ENCODE results near the gene FRMD3.
"Not testable (repeated sequence)": the region's sequence is repeated elsewhere in the genome, so short reads cannot be mapped to it uniquely, and the experiment has no call there.

FRMD3 gene

DNA sequence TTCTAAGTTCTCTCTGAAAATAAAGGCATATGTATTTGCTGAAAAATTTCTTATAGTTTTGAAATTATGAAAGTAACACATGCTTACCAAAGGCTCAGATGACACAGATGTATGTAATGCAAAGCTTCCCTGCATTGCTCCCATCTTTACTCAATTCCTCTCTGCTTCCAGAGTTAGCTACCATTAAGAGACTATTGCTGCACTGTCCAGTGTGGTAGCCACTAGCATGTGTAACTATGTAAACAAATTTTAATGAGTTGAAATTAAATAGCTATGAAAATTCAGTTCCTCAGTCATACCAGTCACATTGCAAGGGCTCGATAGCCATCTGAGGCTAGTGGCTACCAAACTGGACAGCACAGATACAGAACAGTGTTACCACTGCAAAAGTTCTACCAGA lies 17.9 kb downstream of the FRMD3 start:
- in situ Hi-C loops (cut with HindIII; ENCODE audit: low sequenced_read_pairs): loop anchor here (25.0 kb wide), 1 partner anchor 183 kb away; no protein-coding TSS in a partner anchor
- TF ChIP-seq, protein P1, sequence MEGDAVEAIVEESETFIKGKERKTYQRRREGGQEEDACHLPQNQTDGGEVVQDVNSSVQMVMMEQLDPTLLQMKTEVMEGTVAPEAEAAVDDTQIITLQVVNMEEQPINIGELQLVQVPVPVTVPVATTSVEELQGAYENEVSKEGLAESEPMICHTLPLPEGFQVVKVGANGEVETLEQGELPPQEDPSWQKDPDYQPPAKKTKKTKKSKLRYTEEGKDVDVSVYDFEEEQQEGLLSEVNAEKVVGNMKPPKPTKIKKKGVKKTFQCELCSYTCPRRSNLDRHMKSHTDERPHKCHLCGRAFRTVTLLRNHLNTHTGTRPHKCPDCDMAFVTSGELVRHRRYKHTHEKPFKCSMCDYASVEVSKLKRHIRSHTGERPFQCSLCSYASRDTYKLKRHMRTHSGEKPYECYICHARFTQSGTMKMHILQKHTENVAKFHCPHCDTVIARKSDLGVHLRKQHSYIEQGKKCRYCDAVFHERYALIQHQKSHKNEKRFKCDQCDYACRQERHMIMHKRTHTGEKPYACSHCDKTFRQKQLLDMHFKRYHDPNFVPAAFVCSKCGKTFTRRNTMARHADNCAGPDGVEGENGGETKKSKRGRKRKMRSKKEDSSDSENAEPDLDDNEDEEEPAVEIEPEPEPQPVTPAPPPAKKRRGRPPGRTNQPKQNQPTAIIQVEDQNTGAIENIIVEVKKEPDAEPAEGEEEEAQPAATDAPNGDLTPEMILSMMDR (IDR thresholded peaks at IDR 0.05; ENCODE audit: low read depth, low read length, missing control alignments): no peak
- no peak for DNase-seq (ENCODE audit: low read depth)
- no peak overlapping the region for H3K4me3 ChIP-seq (ENCODE audit: low read depth, low read length)

DNA sequence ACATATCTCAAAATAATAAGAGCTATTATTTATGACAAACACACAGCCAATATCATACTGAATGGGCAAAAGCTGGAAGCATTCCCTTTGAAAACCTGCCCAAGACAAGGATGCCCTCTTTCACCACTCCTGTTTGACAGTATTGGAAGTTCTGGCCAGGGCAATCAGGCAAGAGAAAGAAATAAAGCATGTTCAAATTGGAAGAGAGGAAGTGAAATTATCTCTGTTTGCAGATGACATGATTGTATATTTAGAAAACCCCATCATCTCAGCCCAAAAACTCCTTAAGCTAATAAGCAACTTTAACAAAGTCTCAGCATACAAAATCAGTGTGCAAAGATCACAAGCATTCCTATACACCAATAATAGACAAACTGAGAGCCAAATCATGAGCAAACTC lies 20.2 kb downstream of the FRMD3 start:
- DNase-seq (ENCODE audit: low read depth); H3K4me3 ChIP-seq (ENCODE audit: low read depth, low read length): not testable (repeated sequence)
- in situ Hi-C loops (cut with HindIII; ENCODE audit: low sequenced_read_pairs): loop anchor here (25.0 kb wide), 1 partner anchor 181 kb away; no protein-coding TSS in a partner anchor

DNA sequence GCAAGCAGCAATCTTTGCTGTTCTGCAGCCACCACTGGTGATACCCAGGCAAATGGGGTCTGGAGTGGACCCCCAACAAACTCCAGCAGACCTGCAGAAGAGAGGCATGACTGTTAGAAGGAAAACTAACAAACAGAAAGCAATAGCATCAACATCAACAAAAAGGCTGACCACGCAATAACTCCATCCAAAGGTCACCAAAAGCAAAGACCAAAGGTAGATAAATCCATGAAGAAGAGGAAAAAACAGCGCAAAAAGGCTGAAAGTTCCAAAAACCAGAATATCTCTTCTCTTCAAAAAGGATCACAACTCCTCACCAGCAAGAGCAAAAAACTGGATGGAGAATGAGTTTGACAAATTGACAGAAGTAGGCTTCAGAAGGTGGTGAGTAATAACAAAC lies 23.4 kb downstream of the FRMD3 start:
- in situ Hi-C loops (cut with HindIII; ENCODE audit: low sequenced_read_pairs): loop anchor here (25.0 kb wide), 1 partner anchor 177 kb away; no protein-coding TSS in a partner anchor
- DNase-seq (ENCODE audit: low read depth): no peak
- TF ChIP-seq, protein P1 (IDR thresholded peaks at IDR 0.05; ENCODE audit: low read depth, low read length, missing control alignments): no peak
- H3K4me3 ChIP-seq (ENCODE audit: low read depth, low read length): no peak overlapping the region

DNA sequence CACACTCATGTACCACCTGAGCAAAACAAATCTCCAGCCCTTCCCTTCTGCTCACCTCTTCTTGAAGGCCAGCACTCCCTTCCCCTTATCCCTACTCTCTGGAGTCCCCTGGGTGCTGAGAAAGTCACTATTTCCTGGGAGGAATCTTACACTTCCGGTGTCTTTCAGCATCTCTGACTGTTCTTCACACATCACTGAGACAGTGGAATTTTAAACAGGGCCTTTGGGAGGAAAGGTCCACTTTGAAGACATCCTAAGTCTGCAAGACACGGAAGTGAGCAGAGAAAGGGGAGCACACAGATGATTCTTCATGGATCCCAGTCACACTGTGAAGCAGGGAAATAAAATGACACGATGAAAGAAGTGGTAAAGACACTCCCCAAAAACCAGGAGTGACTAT lies 25.6 kb downstream of the FRMD3 start:
- in situ Hi-C loops (cut with HindIII; ENCODE audit: low sequenced_read_pairs): loop anchor here (25.0 kb wide), 1 partner anchor 175 kb away; no protein-coding TSS in a partner anchor
- DNase-seq (ENCODE audit: low read depth): no peak
- TF ChIP-seq, protein P1 (IDR thresholded peaks at IDR 0.05; ENCODE audit: low read depth, low read length, missing control alignments): no peak

DNA sequence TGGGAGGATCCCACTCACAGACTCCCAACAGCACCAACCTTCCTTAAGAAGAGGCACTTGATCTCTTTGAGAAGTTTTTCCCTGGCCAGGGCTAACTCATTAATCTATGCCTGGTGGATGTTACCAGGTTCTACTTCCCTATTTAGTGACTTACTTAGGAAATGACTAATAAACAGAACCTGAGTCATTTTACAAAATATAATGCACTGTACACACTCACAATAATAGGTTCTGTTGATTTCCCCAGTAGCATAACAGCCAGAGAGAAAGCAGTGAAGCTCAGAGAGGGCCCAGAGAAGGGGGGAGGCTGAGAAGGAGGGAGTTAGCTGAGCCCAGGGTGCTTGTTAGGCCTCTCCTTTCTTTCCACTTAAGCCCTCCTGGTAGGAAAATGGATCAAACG lies 27.1 kb downstream of the FRMD3 start:
- no peak overlapping the region for H3K4me3 ChIP-seq (ENCODE audit: low read depth, low read length)
- no peak for DNase-seq (ENCODE audit: low read depth)
- in situ Hi-C loops (cut with HindIII; ENCODE audit: low sequenced_read_pairs): loop anchor here (25.0 kb wide), 1 partner anchor 174 kb away; no protein-coding TSS in a partner anchor
- TF ChIP-seq, protein P1 (IDR thresholded peaks at IDR 0.05; ENCODE audit: low read depth, low read length, missing control alignments): no peak

More for the DNA sequence above, 25.6 kb downstream of the FRMD3 start:
- H3K4me3 ChIP-seq (ENCODE audit: low read depth, low read length): no peak overlapping the region

DNA sequence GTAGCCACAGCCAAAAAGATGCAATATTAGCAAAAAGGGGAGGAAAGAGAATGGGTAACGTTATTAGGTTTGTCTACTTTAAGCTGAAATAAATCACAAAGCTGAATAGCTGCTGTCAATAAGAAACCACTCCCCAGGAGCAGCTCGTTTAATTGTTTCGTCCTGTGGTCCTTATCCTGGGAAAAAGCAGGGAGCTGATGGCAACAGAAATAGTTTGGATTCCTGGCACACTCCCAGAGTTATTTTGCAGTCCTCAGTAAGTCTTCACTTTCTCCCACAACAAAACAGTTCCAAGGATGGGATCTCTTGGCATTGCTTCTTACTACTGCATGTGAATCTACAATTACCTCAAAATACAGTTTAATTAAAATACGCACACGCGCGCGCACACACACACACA lies 28.8 kb downstream of the FRMD3 start:
- TF ChIP-seq, protein P1 (IDR thresholded peaks at IDR 0.05; ENCODE audit: low read depth, low read length, missing control alignments): no peak
- in situ Hi-C loops (cut with HindIII; ENCODE audit: low sequenced_read_pairs): loop anchor here (25.0 kb wide), 1 partner anchor 172 kb away; no protein-coding TSS in a partner anchor
- no peak overlapping the region for H3K4me3 ChIP-seq (ENCODE audit: low read depth, low read length)
- DNase-seq (ENCODE audit: low read depth): peak; percentile 68

DNA sequence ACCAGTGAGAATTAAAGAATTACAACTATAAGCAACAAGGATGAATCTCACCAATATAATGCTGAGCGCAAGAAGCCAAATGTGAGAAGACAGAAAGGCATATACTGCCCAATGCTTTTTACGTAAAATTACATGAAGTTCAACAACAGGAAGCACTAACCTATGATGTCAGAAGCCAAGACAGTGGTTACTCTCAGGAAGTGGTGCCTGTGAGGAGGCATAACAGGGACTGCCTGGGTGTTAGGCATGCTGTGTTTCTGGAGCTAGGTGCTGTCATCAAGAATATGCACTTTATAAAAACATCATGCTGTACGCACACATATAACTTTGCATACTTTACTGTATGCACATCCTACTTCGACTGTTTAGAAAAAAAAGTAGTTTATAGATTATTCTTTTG lies 30.1 kb downstream of the FRMD3 start:
- TF ChIP-seq, protein P1 (IDR thresholded peaks at IDR 0.05; ENCODE audit: low read depth, low read length, missing control alignments): no peak
- no peak for DNase-seq (ENCODE audit: low read depth)

More for the DNA sequence above, 30.1 kb downstream of the FRMD3 start:
- in situ Hi-C loops (cut with HindIII; ENCODE audit: low sequenced_read_pairs): loop anchor here (25.0 kb wide), 1 partner anchor 171 kb away; no protein-coding TSS in a partner anchor
- H3K4me3 ChIP-seq (ENCODE audit: low read depth, low read length): no peak overlapping the region
